K562 (cell line): ENCODE measurements around the gene GATM. TPM values are rescaled to one million over a fixed set of nuclear protein-coding genes. Genes with fewer than 3 reads are reported as not detected.

Source experiments
- ARID2 ChIP-seq: fragments of 450-650 bp; IDR thresholded peaks from 2 replicates; pipeline ENCODE4 v1.6.1; 2017; ENCODE audit warnings: antibody characterized with exemption, mild to moderate bottlenecking
- FIP1L1 ChIP-seq: fragments of 200-400 bp; formaldehyde crosslinking; IDR thresholded peaks from 2 replicates; pipeline ENCODE4 v1.6.1; 2018; ENCODE audit warnings: mild to moderate bottlenecking, low read depth, low read length; ENCODE audit not compliant: poor library complexity, severe bottlenecking
- ILK ChIP-seq: fragments of 450-650 bp; IDR thresholded peaks from 2 replicates; pipeline ENCODE4 v1.6.1; 2016; ENCODE audit warnings: missing genetic modification characterization, low read depth, mild to moderate bottlenecking, missing compliant biosample characterization, moderate library complexity, borderline replicate concordance
- L3MBTL2 ChIP-seq: fragments of 450-650 bp; IDR thresholded peaks from 2 replicates; pipeline ENCODE4 v1.6.1; 2016; ENCODE audit warnings: mild to moderate bottlenecking, moderate library complexity
- MGA ChIP-seq: fragments of 450-650 bp; IDR thresholded peaks from 2 replicates; pipeline ENCODE4 v1.6.1; 2016; ENCODE audit warnings: mild to moderate bottlenecking, moderate library complexity
- MYNN ChIP-seq, 2 experiments: sonication (generic); formaldehyde crosslinking in 1 of 2; IDR thresholded peaks; 2 replicates each; pipeline versions ENCODE4 v1.5.0 to v1.6.1; 2016 to 2020; ENCODE audit warnings: antibody characterized with exemption in 1 of 2, missing genetic modification reagents in 1 of 2
- NCOA4 ChIP-seq: fragments of 450-650 bp; IDR thresholded peaks from 2 replicates; pipeline ENCODE4 v1.6.1; 2018; ENCODE audit warnings: mild to moderate bottlenecking; ENCODE audit not compliant: partially characterized antibody
- SRSF3 ChIP-seq: fragments of 200-400 bp; formaldehyde crosslinking; IDR thresholded peaks from 2 replicates; pipeline ENCODE4 v1.6.1; 2016; ENCODE audit warnings: mild to moderate bottlenecking, low read length, moderate library complexity; ENCODE audit not compliant: insufficient read depth
- THAP12 ChIP-seq: fragments of 250-450 bp; sonication (Bioruptor Pico); IDR thresholded peaks from 2 replicates; pipeline ENCODE4 v1.9.0; 2021; ENCODE audit warnings: mild to moderate bottlenecking, inconsistent platforms
- ZNF197 ChIP-seq: fragments of 200-800 bp; sonication (Bioruptor generic); IDR thresholded peaks from 2 replicates; pipeline ENCODE4 v1.6.1; 2016; ENCODE audit warnings: low read depth, missing genetic modification characterization, missing compliant biosample characterization
- ZNF764 ChIP-seq: fragments of 250-450 bp; sonication (Bioruptor Pico); IDR thresholded peaks from 2 replicates; pipeline ENCODE4 v1.4.0; 2020; ENCODE audit warnings: low read depth, mild to moderate bottlenecking, moderate library complexity
- polyA plus RNA-seq, 8 experiments: library from polyadenylated mRNA; depleted of rRNA in 4 of 8; stranded (reverse) in 5 of 8; unstranded in 3 of 8; fragments of >200 nt; fragmentation: Nextera tagmentation in 2 of 8; fragmentation: Illumina TruSeq in 1 of 8; extraction: Ambion mirVana in 2 of 8; extraction: Trizol in 1 of 8; gene quantifications; 2 replicates each; pipeline versions ENCODE4 v1.2.1 to v1.2.3, GENCODE V29; 2011 to 2014; ENCODE audit warnings: inconsistent platforms in 1 of 8, missing spikeins in 1 of 8
- total RNA-seq, 7 experiments: library from RNA; depleted of rRNA in 6 of 7; stranded (reverse); fragments of >200 nt in 6 of 7; fragmentation: Illumina TruSeq in 2 of 7; extraction: Trizol in 2 of 7; gene quantifications; 2 replicates each; pipeline versions ENCODE4 v1.2.1 to v1.2.3, GENCODE V29; 2011 to 2021; ENCODE audit warnings: low replicate concordance in 1 of 7

The GATM gene
- total and polyA plus RNA-seq, 9 of the 15 experiments (the other 6 are each of a cell fraction or from before 2014, with no cell fraction given), result 0.11 to 1.1 (median 0.65) TPM

- no peak for TF ChIP-seq MGA
- TF ChIP-seq ZNF764 (CRISPR knock-in tag), result no peak
- TF ChIP-seq L3MBTL2, result no peak
- TF ChIP-seq MYNN (IDR thresholded peaks at IDR 0.05), result no peak
- TF ChIP-seq MYNN (CRISPR knock-in tag; IDR thresholded peaks at IDR 0.05), result no peak
- TF ChIP-seq ILK (tag), result no peak
- TF ChIP-seq ARID2, result no peak
- TF ChIP-seq ZNF197 (CRISPR knock-in tag), result no peak
- no peak for TF ChIP-seq THAP12
- no peak for TF ChIP-seq FIP1L1
- no peak for TF ChIP-seq SRSF3
- no peak for TF ChIP-seq NCOA4
Measured at GRCh38 chr15:45338417-45338816, 39.9 kb downstream of the GATM start (continued).
